Smooth muscle cell of the pulmonary artery (primary cell): Measurements from ENCODE around the gene MYMX. TPM values are rescaled to one million over a fixed set of nuclear protein-coding genes. Genes with fewer than 3 reads are reported as not detected.

Source experiments
- total RNA-seq: library from RNA; depleted of rRNA; stranded (reverse); fragments of >200 nt; gene quantifications from 2 replicates; pipeline ENCODE4 v1.2.3, GENCODE V29; 2014

The MYMX gene
- total RNA-seq, result 0.33 TPM in 1 of 2 replicates, not detected in the other

GRCh38 chr6:44216677-44217331, at the start of gene MYMX:
Gene MYMX, plus strand, starts transcription at chr6:44216926. Its CDS starts 546 bp downstream, at chr6:44217472.

GRCh38 chr6:44223319-44224028, 6.7 kb downstream of the MYMX start, which contains the start of gene SLC29A1:
Gene SLC29A1, plus strand, starts transcription at chr6:44223595. Its CDS starts 3,719 bp downstream, at chr6:44227314.

GRCh38 chr6:44246663-44247337, 30.1 kb downstream of the MYMX start, which contains the start of gene HSP90AB1:
Gene HSP90AB1, plus strand, starts transcription at chr6:44247101. Its CDS starts 1,529 bp downstream, at chr6:44248630.

GRCh38 chr6:44257025-44257752, 40.5 kb downstream of the MYMX start, which contains the start of gene SLC35B2:
Gene SLC35B2, minus strand, starts transcription at chr6:44257528. Its CDS starts 118 bp downstream, at chr6:44257410.

GRCh38 chr6:44265007-44265721, 48.4 kb downstream of the MYMX start, which contains the start of gene NFKBIE:
Gene NFKBIE, minus strand, starts transcription at chr6:44265551. Its CDS starts 205 bp downstream, at chr6:44265346.

Other genes with a start within 250 kb of the MYMX start
- gene MRPL14, start 89.5 kb upstream of the MYMX start, total RNA-seq, result 30.6 and 34.5 TPM in 2 replicates
- gene TMEM63B, start 89.4 kb upstream of the MYMX start, total RNA-seq, result 36.9 and 56.1 TPM in 2 replicates
- gene CAPN11, start 58.1 kb upstream of the MYMX start, total RNA-seq, result not detected in 2 replicates
- gene SLC29A1, start 6.7 kb downstream of the MYMX start, total RNA-seq, result 19.1 and 28.1 TPM in 2 replicates
- gene HSP90AB1, start 30.2 kb downstream of the MYMX start, total RNA-seq, result 525 and 552 TPM in 2 replicates
- 108 and 149 TPM in 2 replicates for gene SLC35B2, start 40.6 kb downstream of the MYMX start, total RNA-seq
- 2.7 and 3.5 TPM in 2 replicates for gene NFKBIE, start 48.6 kb downstream of the MYMX start, total RNA-seq
- gene TMEM151B, start 53.5 kb downstream of the MYMX start, total RNA-seq, result not detected in 2 replicates
- 15.8 and 18.5 TPM in 2 replicates for gene AARS2, start 96.4 kb downstream of the MYMX start, total RNA-seq
- gene SPATS1, start 125.7 kb downstream of the MYMX start, total RNA-seq, result not detected in 2 replicates
- gene CDC5L, start 170.8 kb downstream of the MYMX start, total RNA-seq, result 16.1 and 19.6 TPM in 2 replicates